ENCODE measurements around the gene CACNA2D4. TPM values are rescaled to one million over a fixed set of nuclear protein-coding genes. Genes with fewer than 3 reads are reported as not detected.

The CACNA2D4 gene
- total and polyA plus RNA-seq, 4 donors = 0.82 to 2.8 (median 1.3) TPM

- WGBS = 88% methylated on average over 17 of the region's 17 CpGs
- H3K4me1 ChIP-seq (ENCODE audit: control insufficient read depth in 4 of 4, insufficient read depth in 4 of 4, low read length in 3 of 4) = peaks cover 0 to 3% (median 1%) of the 10 kb centered on the region in 4 donors
- TF ChIP-seq FOXA1 (IDR thresholded peaks at IDR 0.05) = no peak
- no peak for TF ChIP-seq SP1 (IDR thresholded peaks at IDR 0.05)
- no peak for TF ChIP-seq HNF4A (conservative IDR thresholded peaks at IDR 0.05)
- H3K27ac ChIP-seq (ENCODE audit: low read depth in 1 of 2, low read length in 2 of 2) = no peak overlapping the region
- H3K36me3 ChIP-seq (ENCODE audit: control insufficient read depth in 4 of 4, insufficient read depth in 3 of 4, low read depth in 1 of 4, low read length in 3 of 4) = no peaks in the 10 kb centered on the region
- peak; percentile 37 for DNase-seq (ENCODE audit: low spot score)
- H3K4me3 ChIP-seq (ENCODE audit: low read depth in 1 of 3, low read length in 3 of 3) = no peak overlapping the region
- peaks cover 0 to 3% (median 0%) of the 10 kb centered on the region in 4 donors for H3K27me3 ChIP-seq (ENCODE audit: control insufficient read depth in 4 of 4, insufficient read depth in 4 of 4, low read length in 3 of 4)
- H3K9ac ChIP-seq (ENCODE audit: low read depth in 1 of 2, low read length in 2 of 2) = no peak overlapping the region
- H3K9me3 ChIP-seq (ENCODE audit: control insufficient read depth in 4 of 4, low read length in 3 of 4) = no peaks in the 10 kb centered on the region
These were observed 4.1 kb downstream of the CACNA2D4 start for GRCh38 chr12:1914114-1914911.

DNA sequence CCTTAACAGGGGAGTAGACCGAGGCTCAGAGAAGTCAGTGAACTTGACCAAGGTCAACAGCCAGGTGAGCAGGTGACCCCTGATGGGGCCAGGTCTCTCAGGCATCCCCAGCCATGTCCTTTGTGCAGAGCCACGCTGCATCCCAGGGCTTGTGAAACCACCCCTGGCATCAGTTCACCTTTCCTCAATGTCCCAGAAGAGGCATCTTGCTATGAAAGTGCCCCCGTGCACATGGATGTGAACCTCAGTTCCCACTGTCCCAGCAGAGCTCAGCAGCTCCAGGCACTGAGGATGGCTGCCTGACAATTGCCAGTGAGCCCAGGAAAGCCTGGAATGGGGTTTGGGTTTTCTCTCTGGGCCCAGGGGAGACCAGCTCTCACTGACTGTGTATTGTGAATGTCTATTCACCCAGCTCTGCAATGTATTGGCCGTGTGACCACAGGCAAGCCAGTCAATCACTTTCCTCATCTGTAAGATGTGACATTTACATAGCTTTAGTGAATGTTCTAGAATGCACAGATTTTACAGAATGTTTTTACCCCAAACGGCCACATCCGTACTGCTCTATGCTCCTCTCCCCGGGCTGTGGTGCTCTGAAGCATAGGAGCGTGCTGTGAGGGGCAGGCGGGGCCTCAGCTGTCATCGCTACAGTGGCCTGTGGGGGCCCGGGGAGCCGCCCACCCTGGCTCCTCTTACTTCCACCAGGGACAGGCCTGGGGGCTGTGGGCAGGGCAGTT, 4.9 kb downstream of the CACNA2D4 start:
- no peak overlapping the region for H3K4me3 ChIP-seq (ENCODE audit: low read depth in 1 of 3, low read length in 3 of 3)
- peaks cover 0 to 3% (median 0%) of the 10 kb centered on the region in 4 donors for H3K4me1 ChIP-seq (ENCODE audit: control insufficient read depth in 4 of 4, insufficient read depth in 4 of 4, low read length in 3 of 4)
- H3K9me3 ChIP-seq (ENCODE audit: control insufficient read depth in 4 of 4, low read length in 3 of 4) = no peaks in the 10 kb centered on the region
- peaks cover 0 to 3% (median 0%) of the 10 kb centered on the region in 4 donors for H3K27me3 ChIP-seq (ENCODE audit: control insufficient read depth in 4 of 4, insufficient read depth in 4 of 4, low read length in 3 of 4)
- 86% methylated on average over 12 of the region's 12 CpGs for WGBS
- no peaks in the 10 kb centered on the region for H3K36me3 ChIP-seq (ENCODE audit: control insufficient read depth in 4 of 4, insufficient read depth in 3 of 4, low read depth in 1 of 4, low read length in 3 of 4)
- H3K9ac ChIP-seq (ENCODE audit: low read depth in 1 of 2, low read length in 2 of 2) = no peak overlapping the region
- peak; percentile 32 for DNase-seq (ENCODE audit: low spot score)
- no peak overlapping the region for H3K27ac ChIP-seq (ENCODE audit: low read depth in 1 of 2, low read length in 2 of 2)
- TF ChIP-seq ZBTB33 (IDR thresholded peaks at IDR 0.05) (no peak), SP1 (IDR thresholded peaks at IDR 0.05) (no peak), HNF4G (IDR thresholded peaks at IDR 0.05) (no peak), EGR1 (IDR thresholded peaks at IDR 0.05; ENCODE audit: low read depth in 2 of 2) (no peak), GABPA (IDR thresholded peaks at IDR 0.05 in 1 of 2, conservative IDR thresholded peaks at IDR 0.05 in 1 of 2) (no peak), CTCF (IDR thresholded peaks at IDR 0.05; ENCODE audit: low read depth, low read length, missing input control) (no peak), HNF4A (conservative IDR thresholded peaks at IDR 0.05) (no peak), YY1 (IDR thresholded peaks at IDR 0.05) (no peak), TAF1 (conservative IDR thresholded peaks at IDR 0.05) (no peak), RAD21 (IDR thresholded peaks at IDR 0.05) (no peak), RXRA (IDR thresholded peaks at IDR 0.05) (no peak), FOXA2 (IDR thresholded peaks at IDR 0.05) (no peak), JUND (IDR thresholded peaks at IDR 0.05) (no peak), NR2F2 (IDR thresholded peaks at IDR 0.05) (no peak), FOXA1 (IDR thresholded peaks at IDR 0.05) (no peak)
- TF ChIP-seq, protein P1, sequence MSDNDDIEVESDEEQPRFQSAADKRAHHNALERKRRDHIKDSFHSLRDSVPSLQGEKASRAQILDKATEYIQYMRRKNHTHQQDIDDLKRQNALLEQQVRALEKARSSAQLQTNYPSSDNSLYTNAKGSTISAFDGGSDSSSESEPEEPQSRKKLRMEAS (IDR thresholded peaks at IDR 0.05) = no peak
- TF ChIP-seq, protein P2, sequence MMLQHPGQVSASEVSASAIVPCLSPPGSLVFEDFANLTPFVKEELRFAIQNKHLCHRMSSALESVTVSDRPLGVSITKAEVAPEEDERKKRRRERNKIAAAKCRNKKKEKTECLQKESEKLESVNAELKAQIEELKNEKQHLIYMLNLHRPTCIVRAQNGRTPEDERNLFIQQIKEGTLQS (IDR thresholded peaks at IDR 0.05) = no peak
- TF ChIP-seq, protein P3, sequence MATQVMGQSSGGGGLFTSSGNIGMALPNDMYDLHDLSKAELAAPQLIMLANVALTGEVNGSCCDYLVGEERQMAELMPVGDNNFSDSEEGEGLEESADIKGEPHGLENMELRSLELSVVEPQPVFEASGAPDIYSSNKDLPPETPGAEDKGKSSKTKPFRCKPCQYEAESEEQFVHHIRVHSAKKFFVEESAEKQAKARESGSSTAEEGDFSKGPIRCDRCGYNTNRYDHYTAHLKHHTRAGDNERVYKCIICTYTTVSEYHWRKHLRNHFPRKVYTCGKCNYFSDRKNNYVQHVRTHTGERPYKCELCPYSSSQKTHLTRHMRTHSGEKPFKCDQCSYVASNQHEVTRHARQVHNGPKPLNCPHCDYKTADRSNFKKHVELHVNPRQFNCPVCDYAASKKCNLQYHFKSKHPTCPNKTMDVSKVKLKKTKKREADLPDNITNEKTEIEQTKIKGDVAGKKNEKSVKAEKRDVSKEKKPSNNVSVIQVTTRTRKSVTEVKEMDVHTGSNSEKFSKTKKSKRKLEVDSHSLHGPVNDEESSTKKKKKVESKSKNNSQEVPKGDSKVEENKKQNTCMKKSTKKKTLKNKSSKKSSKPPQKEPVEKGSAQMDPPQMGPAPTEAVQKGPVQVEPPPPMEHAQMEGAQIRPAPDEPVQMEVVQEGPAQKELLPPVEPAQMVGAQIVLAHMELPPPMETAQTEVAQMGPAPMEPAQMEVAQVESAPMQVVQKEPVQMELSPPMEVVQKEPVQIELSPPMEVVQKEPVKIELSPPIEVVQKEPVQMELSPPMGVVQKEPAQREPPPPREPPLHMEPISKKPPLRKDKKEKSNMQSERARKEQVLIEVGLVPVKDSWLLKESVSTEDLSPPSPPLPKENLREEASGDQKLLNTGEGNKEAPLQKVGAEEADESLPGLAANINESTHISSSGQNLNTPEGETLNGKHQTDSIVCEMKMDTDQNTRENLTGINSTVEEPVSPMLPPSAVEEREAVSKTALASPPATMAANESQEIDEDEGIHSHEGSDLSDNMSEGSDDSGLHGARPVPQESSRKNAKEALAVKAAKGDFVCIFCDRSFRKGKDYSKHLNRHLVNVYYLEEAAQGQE (IDR thresholded peaks at IDR 0.05) = no peak
